GM18909 (cell line): Measurements from ENCODE around the gene EAPP.
"Not testable (repeated sequence)": the region's sequence is repeated elsewhere in the genome, so short reads cannot be mapped to it uniquely, and the experiment has no call there.

Experiments
- ATAC-seq: cut with Tn5 transposase; IDR thresholded peaks from one replicate; pipeline ENCODE4 v1.9.1; 2021; ENCODE audit warnings: mild to moderate bottlenecking; ENCODE audit not compliant: unreplicated experiment, poor library complexity

EAPP gene

GRCh38 chr14:34489324-34489723 lies 50.2 kb downstream of the EAPP start:
- no peak for ATAC-seq

GRCh38 chr14:34488528-34488927 lies 51.0 kb downstream of the EAPP start:
- ATAC-seq: no peak

- ATAC-seq: no peak
Observed at GRCh38 chr14:34484726-34485125, 54.8 kb downstream of the EAPP start.

- no peak for ATAC-seq
Observed at GRCh38 chr14:34482463-34482862, 57.0 kb downstream of the EAPP start.

GRCh38 chr14:34479694-34480093 lies 59.8 kb downstream of the EAPP start:
- no peak for ATAC-seq

- no peak for ATAC-seq
Observed at GRCh38 chr14:34478261-34478660, 61.2 kb downstream of the EAPP start.

GRCh38 chr14:34476036-34476435 lies 63.5 kb downstream of the EAPP start:
- ATAC-seq: not testable (repeated sequence)

GRCh38 chr14:34475163-34475562 lies 64.3 kb downstream of the EAPP start:
- ATAC-seq: no peak

- no peak for ATAC-seq
Observed at GRCh38 chr14:34474187-34474679, 65.3 kb downstream of the EAPP start.

- no peak for ATAC-seq
Observed at GRCh38 chr14:34472706-34473279, 66.7 kb downstream of the EAPP start.

- no peak for ATAC-seq
Observed at GRCh38 chr14:34470319-34470718, 69.2 kb downstream of the EAPP start.

GRCh38 chr14:34466691-34467090 lies 72.8 kb downstream of the EAPP start:
- ATAC-seq: no peak
